ENCODE results near the gene CORT. TPM values are rescaled to one million over a fixed set of nuclear protein-coding genes. Genes with fewer than 3 reads are reported as not detected.
"Not testable (repeated sequence)": the region's sequence is repeated elsewhere in the genome, so short reads cannot be mapped to it uniquely, and the experiment has no call there.

Gene CORT
- polyA plus RNA-seq, 1 experiment: not detected

- ChIA-PET POLR2A (interaction anchor here (0.7 kb wide), 1 partner anchor 18 kb away, joined by 4 read pairs; no protein-coding TSS in a partner anchor), CTCF (interaction anchor here (0.6 kb wide), 1 partner anchor 23 kb away, joined by 5 read pairs; no protein-coding TSS in a partner anchor)
- peak within 1 kb of the TSS; percentile 82 for H3K4me3 ChIP-seq (ENCODE audit: low read depth, low read length)
- peak within 1 kb of the TSS; percentile 57 for H3K27ac ChIP-seq (ENCODE audit: low read depth, low read length)
- peak; percentile 92 for DNase-seq (ENCODE audit: low read depth, low spot score)
- no peaks in the 10 kb centered on the region for H3K27me3 ChIP-seq (ENCODE audit: control insufficient read depth, insufficient read depth, low read length)
- TF ChIP-seq CTCF (IDR thresholded peaks at IDR 0.05; ENCODE audit: low read depth, low read length): no peak
- H3K9me3 ChIP-seq (ENCODE audit: control insufficient read depth, insufficient read depth, low read length): no peaks in the 10 kb centered on the region; the same call in 1 of the 2 replicates
These were observed 22.7 kb downstream of the CORT start, which contains the start of gene DFFA for GRCh38 chr1:10472220-10473144. Gene DFFA (minus strand): TSS chr1:10472529. CDS start chr1:10472458, 71 bp downstream.

GRCh38 chr1:10473145-10473765 is 23.4 kb downstream of the CORT start:
- Histone ChIP-seq H3K27ac (ENCODE audit: low read depth, low read length) (no peak overlapping the region), H3K27me3 (ENCODE audit: control insufficient read depth, insufficient read depth, low read length) (no peaks in the 10 kb centered on the region), H3K4me3 (ENCODE audit: low read depth, low read length) (no peak overlapping the region), H3K9me3 (ENCODE audit: control insufficient read depth, insufficient read depth, low read length) (no peaks in the 10 kb centered on the region; the same call in 1 of the 2 replicates)
- ChIA-PET POLR2A (interaction anchor here (0.7 kb wide), 1 partner anchor 19 kb away, joined by 4 read pairs; no protein-coding TSS in a partner anchor), CTCF (interaction anchor here (0.6 kb wide), 1 partner anchor 22 kb away, joined by 5 read pairs; no protein-coding TSS in a partner anchor)
- no peak for DNase-seq (ENCODE audit: low read depth, low spot score)
- TF ChIP-seq CTCF (IDR thresholded peaks at IDR 0.05; ENCODE audit: low read depth, low read length): no peak

GRCh38 chr1:10474309-10474612 is 24.4 kb downstream of the CORT start:
- CTCF ChIA-PET: interaction anchor here (0.6 kb wide), 1 partner anchor 176 kb away, joined by 4 read pairs; no protein-coding TSS in a partner anchor

GRCh38 chr1:10474613-10475507 is 25.0 kb downstream of the CORT start, which contains the start of gene PEX14:
Gene PEX14 (plus strand): TSS chr1:10474950. CDS start chr1:10474967, 17 bp downstream.
- H3K27me3 ChIP-seq (ENCODE audit: control insufficient read depth, insufficient read depth, low read length): no peaks in the 10 kb centered on the region
- H3K9me3 ChIP-seq (ENCODE audit: control insufficient read depth, insufficient read depth, low read length): no peaks in the 10 kb centered on the region; the same call in 1 of the 2 replicates
- ChIA-PET CTCF (interaction anchor here (0.6 kb wide), 1 partner anchor 177 kb away, joined by 4 read pairs; no protein-coding TSS in a partner anchor), POLR2A (no interaction called here)
- TF ChIP-seq CTCF (IDR thresholded peaks at IDR 0.05; ENCODE audit: low read depth, low read length): no peak
- H3K4me3 ChIP-seq (ENCODE audit: low read depth, low read length): peak within 1 kb of the TSS; percentile 94
- no peak within 1 kb of the TSS for H3K27ac ChIP-seq (ENCODE audit: low read depth, low read length)
- DNase-seq (ENCODE audit: low read depth, low spot score): peak; percentile 42

More at GRCh38 chr1:10474309-10474612, 24.4 kb downstream of the CORT start:
- H3K4me3 ChIP-seq (ENCODE audit: low read depth, low read length): peak overlapping the region; percentile 94
- DNase-seq (ENCODE audit: low read depth, low spot score); H3K27ac ChIP-seq (ENCODE audit: low read depth, low read length); POLR2A ChIA-PET; H3K27me3 ChIP-seq (ENCODE audit: control insufficient read depth, insufficient read depth, low read length); H3K9me3 ChIP-seq (ENCODE audit: control insufficient read depth, insufficient read depth, low read length): not testable (repeated sequence)

- DNase-seq (ENCODE audit: low read depth, low spot score): no peak
- CTCF ChIA-PET: no interaction called here
- POLR2A ChIA-PET: no interaction called here
- no peak for TF ChIP-seq CTCF (IDR thresholded peaks at IDR 0.05; ENCODE audit: low read depth, low read length)
- H3K27me3 ChIP-seq (ENCODE audit: control insufficient read depth, insufficient read depth, low read length): no peaks in the 10 kb centered on the region
- peak overlapping the region; percentile 94 for H3K4me3 ChIP-seq (ENCODE audit: low read depth, low read length)
- H3K27ac ChIP-seq (ENCODE audit: low read depth, low read length): no peak overlapping the region
- no peaks in the 10 kb centered on the region; the same call in 1 of the 2 replicates for H3K9me3 ChIP-seq (ENCODE audit: control insufficient read depth, insufficient read depth, low read length)
These were observed 25.7 kb downstream of the CORT start for GRCh38 chr1:10475510-10475909.

Data from AG04450 (cell line).